ENCODE measurements around the gene RND2.

- TF ChIP-seq CTCF (IDR thresholded peaks at IDR 0.05; ENCODE audit: low read length), result no peak
- TF ChIP-seq EZH2 (optimal IDR thresholded peaks at IDR 0.05; ENCODE audit: low read depth, low read length), result no peak
- TF ChIP-seq EZH2phosphoT487 (IDR thresholded peaks at IDR 0.05; ENCODE audit: low read length), result no peak
These were observed 14.2 kb upstream of the RND2 start for GRCh38 chr17:43010667-43011308.
